ENCODE data around the gene PAX3. TPM values are rescaled to one million over a fixed set of nuclear protein-coding genes. Genes with fewer than 3 reads are reported as not detected.

The PAX3 gene
- total and polyA plus RNA-seq, 2 of the 13 experiments (the other 11 are each of a cell fraction or from before 2014, with no cell fraction given) = 0.07 TPM; not detected in 1

GRCh38 chr2:222296311-222296741 lies 2.5 kb downstream of the PAX3 start:
- Histone ChIP-seq H3K79me2 (ENCODE audit: insufficient read depth, low read length) (no peaks in the 10 kb centered on the region), H3K9me3 (ENCODE audit: low read length) (no peaks in the 10 kb centered on the region), H3K9ac (ENCODE audit: insufficient read depth, low read depth, low read length) (no peak overlapping the region), H3K4me3 (replicated peaks in 1 of 3; ENCODE audit: insufficient read depth in 1 of 3, low read depth in 2 of 3, low read length in 3 of 3) (no peak overlapping the region), H3K27me3 (ENCODE audit: control insufficient read depth in 1 of 2, insufficient read depth in 2 of 2, low read length in 2 of 2) (peaks cover 34 to 99% of the 10 kb centered on the region in 2 experiments), H3K36me3 (replicated peaks in 1 of 2; ENCODE audit: control insufficient read depth in 1 of 2, insufficient read depth in 2 of 2, low read length in 2 of 2) (no peaks in the 10 kb centered on the region), H3K4me2 (ENCODE audit: low read depth, low read length) (no peak overlapping the region), H3K4me1 (ENCODE audit: insufficient read depth, low read length) (no peaks in the 10 kb centered on the region), H4K20me1 (ENCODE audit: insufficient read depth, low read length) (no peaks in the 10 kb centered on the region; the same call in 1 of the 2 replicates), H3K27ac (ENCODE audit: extremely low read length, insufficient read depth, low read length) (no peak overlapping the region), H2AFZ (ENCODE audit: low read length) (no peak overlapping the region)
- BruUV-seq (replicated peaks) = no TSS peak
- ChIA-PET CTCF (ENCODE audit: low intra/inter-chr PET ratio, low total read pairs) (no interaction called here), POLR2A (no interaction called here)
- no peak for ATAC-seq
- WGBS (ENCODE audit: low lambda C conversion rate) = 19% methylated on average over 6 of the region's 6 CpGs
- TF ChIP-seq FOXM1 (CRISPR knock-in tag; IDR thresholded peaks at IDR 0.05) (no peak), ZNF12 (CRISPR knock-in tag; IDR thresholded peaks at IDR 0.05) (no peak), CBX2 (IDR thresholded peaks at IDR 0.05; ENCODE audit: low read depth, low read length) (peak; percentile 31; the same call in 1 of the 2 replicates), CBX2 (CRISPR knock-in tag; IDR thresholded peaks at IDR 0.05; ENCODE audit: low read depth) (no peak), HNRNPK (IDR thresholded peaks at IDR 0.05; ENCODE audit: low read depth, low read length, poor library complexity, severe bottlenecking) (no peak), TSC22D2 (CRISPR knock-in tag; IDR thresholded peaks at IDR 0.05; ENCODE audit: borderline replicate concordance) (no peak), SMARCC2 (IDR thresholded peaks at IDR 0.05) (no peak), KIAA2018 (CRISPR knock-in tag; IDR thresholded peaks at IDR 0.05; ENCODE audit: borderline replicate concordance) (no peak)
- no peak for FAIRE-seq
- intact Hi-C loops (cut with micrococcal nuclease; ENCODE audit: unreplicated experiment) (no loop called here), in situ Hi-C loops (cut with HindIII; ENCODE audit: extremely low pct_ligation_motif_present, low pct_unique_long_range_greater_than_20kb) (no loop called here)
- DNase-seq (ENCODE audit: low spot score) = no peak
